GM13976 (cell line): ENCODE results near the gene AIP.

Experiments
- DNase-seq: peaks from one replicate; pipeline ENCODE4 v3.0.0; 2012; ENCODE audit warnings: low spot score
- in situ Hi-C: fragments of 300-500 bp; cut with MboI; formaldehyde crosslinking; loops from one replicate; pipeline ENCODE4 v1.12.0; 2022; ENCODE audit warnings: low sequenced_read_pairs, mixed read lengths, inconsistent platforms; ENCODE audit not compliant: unreplicated experiment
- TF ChIP-seq, protein P1 (sequence below): IDR thresholded peaks from 2 replicates; pipeline ENCODE4 v1.5.1; 2012; ENCODE audit warnings: borderline replicate concordance, mild to moderate bottlenecking; ENCODE audit not compliant: insufficient read depth; ENCODE audit errors: extremely low read depth, missing control alignments, control extremely low read depth

Gene AIP

DNA sequence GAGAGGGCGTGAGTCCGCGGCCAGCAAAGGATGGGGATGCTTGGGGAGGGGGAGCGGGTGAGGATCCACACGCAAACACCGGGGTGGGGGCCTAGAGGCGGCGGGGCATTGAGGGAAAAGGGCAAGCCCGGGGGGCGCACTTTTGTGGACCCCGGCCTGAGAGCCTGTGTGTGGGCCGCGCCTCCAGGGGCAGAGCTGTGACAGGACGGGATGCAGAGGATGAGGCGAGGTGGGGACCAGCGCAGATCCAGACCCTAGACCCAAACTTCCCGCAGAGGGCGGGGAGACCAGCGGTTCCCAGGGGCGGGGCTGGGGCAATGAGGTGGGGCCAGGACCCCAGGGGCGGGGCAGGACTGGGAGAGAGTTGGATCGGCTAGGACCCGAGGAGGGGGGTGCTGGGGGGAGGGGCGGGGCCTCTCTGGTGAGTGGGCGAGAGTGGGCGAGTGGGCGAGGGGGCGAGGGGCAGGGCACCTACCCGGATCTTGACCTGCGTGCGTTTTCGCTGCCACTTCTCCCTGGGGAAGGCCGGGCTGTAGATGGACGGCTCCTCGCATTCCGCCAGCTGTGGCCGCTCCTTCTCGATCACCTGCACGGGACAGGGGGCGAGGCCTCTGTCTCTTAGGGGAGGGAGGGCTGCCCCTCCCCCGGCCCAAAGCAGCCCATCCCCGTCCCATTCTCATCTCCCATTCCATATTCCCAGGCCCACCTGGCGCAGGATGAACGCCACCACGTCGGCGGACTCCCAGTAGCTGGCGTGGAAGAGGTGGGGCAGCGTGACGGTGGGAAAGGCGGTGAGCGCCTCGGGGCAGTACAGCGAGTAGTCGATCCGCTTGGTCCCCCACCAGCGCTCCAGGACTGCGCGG is 11.8 kb downstream of the AIP start:
- TF ChIP-seq, protein P1, sequence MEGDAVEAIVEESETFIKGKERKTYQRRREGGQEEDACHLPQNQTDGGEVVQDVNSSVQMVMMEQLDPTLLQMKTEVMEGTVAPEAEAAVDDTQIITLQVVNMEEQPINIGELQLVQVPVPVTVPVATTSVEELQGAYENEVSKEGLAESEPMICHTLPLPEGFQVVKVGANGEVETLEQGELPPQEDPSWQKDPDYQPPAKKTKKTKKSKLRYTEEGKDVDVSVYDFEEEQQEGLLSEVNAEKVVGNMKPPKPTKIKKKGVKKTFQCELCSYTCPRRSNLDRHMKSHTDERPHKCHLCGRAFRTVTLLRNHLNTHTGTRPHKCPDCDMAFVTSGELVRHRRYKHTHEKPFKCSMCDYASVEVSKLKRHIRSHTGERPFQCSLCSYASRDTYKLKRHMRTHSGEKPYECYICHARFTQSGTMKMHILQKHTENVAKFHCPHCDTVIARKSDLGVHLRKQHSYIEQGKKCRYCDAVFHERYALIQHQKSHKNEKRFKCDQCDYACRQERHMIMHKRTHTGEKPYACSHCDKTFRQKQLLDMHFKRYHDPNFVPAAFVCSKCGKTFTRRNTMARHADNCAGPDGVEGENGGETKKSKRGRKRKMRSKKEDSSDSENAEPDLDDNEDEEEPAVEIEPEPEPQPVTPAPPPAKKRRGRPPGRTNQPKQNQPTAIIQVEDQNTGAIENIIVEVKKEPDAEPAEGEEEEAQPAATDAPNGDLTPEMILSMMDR: no peak
- DNase-seq: no peak
- in situ Hi-C loops: no loop called here

DNA sequence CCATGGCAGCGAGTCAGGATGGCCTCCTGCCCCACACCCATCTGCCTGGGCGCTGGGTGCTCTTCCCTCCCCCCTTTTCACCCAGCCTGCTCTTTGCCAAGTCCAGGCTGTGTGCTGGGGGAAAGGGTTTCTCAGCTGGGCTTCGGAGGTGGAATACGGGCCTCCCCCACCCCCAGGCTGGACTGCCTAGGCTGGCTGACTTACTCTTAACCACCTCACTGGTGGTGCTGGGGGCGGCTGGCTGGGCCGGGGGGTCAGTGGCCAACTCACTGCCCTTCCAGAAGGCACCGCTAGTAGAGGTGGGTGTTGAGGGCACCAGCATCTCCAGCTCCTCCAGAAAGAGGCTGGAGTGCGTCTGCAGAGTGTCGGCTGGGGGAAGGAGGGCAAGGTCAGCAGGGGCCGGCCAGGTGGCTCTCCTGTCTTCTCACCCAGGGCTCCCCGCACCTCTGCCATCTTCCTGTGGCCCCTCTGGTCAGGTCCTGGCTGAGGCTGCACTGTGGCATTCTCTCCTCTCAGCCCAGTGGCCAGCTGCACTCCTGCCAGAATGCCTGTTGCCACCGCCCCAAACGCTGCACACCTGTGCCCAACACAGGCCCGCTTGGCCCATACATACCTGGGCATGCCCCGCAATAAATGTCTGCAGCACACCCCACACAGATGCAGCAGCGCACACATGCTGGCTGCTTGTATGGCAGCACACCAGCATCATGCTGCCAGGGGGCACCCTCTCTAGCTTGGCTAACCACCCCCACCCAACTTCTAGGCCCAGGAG is 12.6 kb downstream of the AIP start:
- no peak for DNase-seq
- TF ChIP-seq, protein P1: no peak
- in situ Hi-C loops: no loop called here

DNA sequence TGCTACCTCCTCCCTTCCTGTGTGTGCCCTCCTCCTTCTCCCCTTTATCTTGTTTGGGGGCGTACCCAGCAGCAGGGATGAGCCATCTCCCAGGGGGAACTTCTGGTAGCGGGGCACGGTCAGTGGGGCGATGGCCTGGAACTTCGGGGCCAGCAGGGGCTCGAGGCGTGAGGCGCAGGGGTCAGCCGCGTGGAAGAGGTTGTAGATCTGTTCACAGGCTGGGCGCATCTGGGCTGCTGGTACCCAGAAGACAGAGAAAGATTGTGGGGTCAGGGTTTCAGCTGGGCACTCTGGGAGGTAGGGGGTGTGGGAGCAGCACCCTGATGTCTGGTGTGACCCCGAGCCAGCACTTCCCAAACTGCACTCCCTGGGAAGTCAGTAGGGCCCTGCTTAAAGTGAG is 13.3 kb downstream of the AIP start:
- TF ChIP-seq, protein P1: no peak
- DNase-seq: no peak
- in situ Hi-C loops: no loop called here

DNA sequence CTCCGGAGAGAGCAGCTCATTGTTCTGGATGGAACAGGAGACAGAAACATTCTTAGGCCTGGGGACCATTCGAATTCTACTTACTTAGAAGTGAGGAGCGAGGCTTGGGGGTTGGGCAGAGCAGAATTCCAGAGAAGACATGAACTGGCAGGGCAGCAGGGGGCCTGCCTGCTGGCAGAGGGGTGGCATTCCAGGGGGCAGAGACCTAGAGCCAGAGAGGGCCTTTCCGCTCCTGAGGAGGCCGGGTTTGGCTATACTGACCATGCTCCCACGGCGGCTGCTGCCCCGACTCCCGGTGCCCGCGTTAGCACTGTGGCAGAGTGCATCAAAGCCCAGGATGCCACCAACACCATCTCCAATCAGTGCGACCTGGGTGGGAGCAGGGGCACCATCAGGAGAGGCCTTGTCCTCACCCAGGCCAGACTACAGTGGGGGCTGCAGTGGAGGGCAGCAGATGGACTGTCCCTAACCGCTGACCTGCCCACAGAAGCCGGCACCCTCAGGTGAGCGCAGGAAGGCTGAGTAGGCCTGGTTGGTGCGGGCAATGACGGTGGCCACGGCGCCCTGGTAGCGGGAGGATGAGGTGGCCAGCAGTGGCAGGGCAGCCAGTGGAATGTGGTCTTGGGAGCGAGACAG is 14.9 kb downstream of the AIP start:
- TF ChIP-seq, protein P1: no peak
- in situ Hi-C loops: no loop called here
- DNase-seq: no peak

DNA sequence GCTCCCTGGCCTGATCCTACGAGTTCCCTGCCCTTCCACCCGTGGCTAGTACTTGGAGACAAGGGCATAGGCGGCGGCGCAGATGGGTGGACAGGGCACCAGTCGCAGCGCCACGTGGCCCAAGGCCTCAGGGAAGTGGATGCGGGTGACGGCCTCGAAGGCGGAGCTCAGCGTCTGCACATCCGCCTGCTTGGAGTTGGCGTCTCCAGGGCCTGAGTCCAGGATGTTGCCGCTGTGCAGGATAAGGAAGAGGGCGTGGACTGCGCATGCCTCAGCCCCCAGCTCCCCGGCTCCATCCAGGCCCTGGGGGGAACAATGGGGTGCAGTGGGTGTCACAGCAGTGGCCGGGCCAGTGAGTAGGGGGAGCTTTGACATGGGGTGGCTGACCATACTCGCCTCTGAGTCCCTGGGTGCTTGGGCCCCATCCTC is 15.7 kb downstream of the AIP start:
- DNase-seq: no peak
- in situ Hi-C loops: no loop called here
- TF ChIP-seq, protein P1: no peak

DNA sequence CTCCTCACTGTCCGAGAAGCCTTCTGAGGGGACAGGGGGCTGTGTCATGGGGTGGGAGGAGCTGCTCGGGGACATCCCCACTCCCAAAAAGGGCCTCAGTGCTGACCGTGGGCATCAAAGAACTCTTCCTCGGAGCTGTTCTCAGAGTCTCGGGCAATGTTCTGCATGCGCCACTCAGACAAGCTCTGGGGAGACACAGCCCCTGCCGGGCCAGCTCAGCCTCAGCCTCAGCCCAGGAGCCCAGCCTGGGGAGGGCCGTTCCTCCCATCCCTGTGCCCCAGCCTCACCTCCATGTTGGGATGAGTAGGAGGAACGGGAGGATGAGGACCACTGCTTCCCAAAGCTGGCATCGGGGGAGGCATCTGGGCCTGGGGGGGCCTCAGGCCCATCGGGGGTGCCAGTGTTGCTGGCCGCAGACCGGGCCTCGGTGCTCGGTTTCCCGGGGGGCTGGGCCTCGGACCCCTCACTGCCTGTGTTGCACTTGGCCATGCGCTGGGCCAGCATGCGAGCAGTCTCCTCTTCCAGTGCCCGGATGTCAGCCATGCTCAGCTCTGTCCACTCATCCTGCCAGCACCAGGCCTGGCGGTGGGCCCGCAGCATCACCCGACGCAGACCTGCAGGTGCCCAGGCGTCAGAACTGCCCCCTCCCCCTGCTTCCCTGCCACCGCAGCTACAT is 17.1 kb downstream of the AIP start:
- in situ Hi-C loops: loop anchor here (10.0 kb wide), 1 partner anchor 115 kb away; no protein-coding TSS in a partner anchor
- TF ChIP-seq, protein P1: no peak
- no peak for DNase-seq
